HG03159 (cell line): ENCODE data around the gene ASB11.
A peak's percentile ranks its signal among the peaks of the same experiment; 100 is the strongest.

Source experiments
- ATAC-seq: cut with Tn5 transposase; IDR thresholded peaks from one replicate; pipeline ENCODE4 v1.9.1; 2021; ENCODE audit warnings: mild to moderate bottlenecking, moderate library complexity; ENCODE audit not compliant: unreplicated experiment

ASB11 gene, protein sequence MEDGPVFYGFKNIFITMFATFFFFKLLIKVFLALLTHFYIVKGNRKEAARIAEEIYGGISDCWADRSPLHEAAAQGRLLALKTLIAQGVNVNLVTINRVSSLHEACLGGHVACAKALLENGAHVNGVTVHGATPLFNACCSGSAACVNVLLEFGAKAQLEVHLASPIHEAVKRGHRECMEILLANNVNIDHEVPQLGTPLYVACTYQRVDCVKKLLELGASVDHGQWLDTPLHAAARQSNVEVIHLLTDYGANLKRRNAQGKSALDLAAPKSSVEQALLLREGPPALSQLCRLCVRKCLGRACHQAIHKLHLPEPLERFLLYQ

GRCh38 chrX:15315509-15315908 lies at the start of gene ASB11:
ASB11 (minus strand) TSS chrX:15315640; CDS start chrX:15315605, 35 bp downstream.
- no peak for ATAC-seq

DNA sequence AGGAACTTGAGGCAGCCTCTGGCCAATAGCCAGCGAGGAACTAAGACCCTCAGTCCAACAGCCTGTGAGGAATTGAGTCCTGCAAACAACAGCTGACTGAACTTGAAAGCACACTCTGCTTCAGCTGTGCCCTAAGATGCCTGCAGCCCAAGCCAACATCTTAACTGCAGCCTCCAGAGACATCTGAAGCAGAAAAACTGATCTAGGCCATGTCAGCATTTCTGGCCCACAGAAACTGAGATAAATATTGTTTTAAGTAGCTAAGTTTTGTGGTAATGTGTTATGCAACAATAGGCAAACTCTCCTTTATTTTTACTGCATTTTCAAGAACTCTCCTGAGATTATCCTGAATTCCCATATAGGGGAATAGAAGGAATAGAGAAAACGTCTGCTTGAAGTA lies 44.3 kb upstream of the ASB11 start:
- no peak for ATAC-seq

DNA sequence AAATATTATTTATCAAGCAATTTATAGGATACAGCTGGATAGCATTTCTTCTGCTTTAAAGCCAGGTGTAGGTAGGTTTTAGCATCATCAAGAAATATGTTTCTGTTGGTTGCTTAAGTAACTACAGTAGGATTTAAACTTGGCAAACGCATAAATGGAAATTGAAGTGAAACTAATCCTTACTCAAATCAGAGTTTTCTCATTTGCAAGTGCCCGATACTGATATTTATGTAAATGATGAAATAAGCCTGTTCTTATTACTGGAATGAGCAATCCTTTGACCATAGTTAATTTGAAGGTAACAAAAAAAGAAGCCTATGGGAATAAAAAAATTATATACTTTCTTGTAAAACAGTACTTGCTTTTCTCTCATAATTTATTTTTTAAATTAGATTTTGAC lies 43.1 kb upstream of the ASB11 start:
- ATAC-seq, result no peak

GRCh38 chrX:15356444-15356843 lies 41.0 kb upstream of the ASB11 start:
- ATAC-seq, result no peak

- no peak for ATAC-seq
These were observed 35.0 kb upstream of the ASB11 start for GRCh38 chrX:15350329-15350996.

DNA sequence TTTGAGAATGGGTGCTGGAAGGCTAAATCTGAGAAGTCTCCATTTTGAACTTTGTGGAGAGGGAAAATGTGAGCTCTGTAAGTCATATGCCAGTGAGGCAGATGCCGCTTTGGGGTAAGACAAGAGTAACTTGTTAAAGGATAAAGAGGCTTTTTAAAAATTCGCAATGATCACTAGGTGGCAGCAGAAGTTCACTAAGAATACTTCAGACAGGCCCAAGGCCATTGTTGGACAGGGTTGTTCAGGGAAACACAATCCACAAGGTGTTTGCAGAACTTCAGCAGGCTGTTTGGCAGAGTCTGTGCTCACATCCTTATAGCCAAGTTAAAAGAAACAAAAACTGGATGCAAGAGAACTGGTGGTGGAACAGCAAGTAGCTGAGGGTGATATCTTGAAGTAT lies 33.6 kb upstream of the ASB11 start:
- ATAC-seq, result peak; percentile 73

DNA sequence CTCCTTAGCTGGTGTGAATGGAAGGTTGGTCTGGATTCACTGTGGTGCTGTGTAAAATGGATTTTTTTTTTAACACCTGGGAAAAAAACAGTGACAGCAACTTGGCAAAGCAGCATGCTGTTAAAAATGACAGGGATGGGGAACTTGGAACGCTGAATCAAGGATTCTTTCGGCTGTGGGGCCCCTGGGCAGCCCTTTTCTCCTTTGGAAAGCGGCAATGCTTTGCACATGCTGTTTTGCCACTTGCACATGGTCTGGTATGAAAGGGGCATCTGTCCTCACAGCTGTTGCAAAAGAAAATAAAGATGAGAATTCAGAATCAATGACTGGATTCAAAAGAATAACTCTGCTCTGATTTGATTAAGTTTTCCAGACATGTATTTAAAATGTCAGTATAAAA lies 30.5 kb upstream of the ASB11 start:
- no peak for ATAC-seq

DNA sequence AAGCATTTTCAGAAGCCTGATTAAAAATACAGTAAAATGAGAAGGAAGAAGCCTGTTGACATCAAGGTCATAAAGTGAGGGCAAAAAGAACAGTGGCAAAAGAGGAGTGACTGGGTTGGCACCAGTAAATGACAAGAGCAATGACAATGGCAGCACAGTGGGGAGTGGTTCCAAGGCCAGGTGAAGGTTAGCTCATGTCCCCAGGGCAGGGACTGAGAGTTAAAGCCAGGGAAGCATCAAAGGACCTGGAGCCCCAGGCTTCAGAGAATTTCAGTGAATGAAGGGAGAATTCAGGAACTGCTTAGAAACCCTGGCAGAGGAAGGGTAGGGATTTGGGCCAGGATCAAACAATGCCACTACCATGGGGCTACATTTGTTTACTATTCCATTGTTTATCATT lies 28.7 kb upstream of the ASB11 start:
- no peak for ATAC-seq

DNA sequence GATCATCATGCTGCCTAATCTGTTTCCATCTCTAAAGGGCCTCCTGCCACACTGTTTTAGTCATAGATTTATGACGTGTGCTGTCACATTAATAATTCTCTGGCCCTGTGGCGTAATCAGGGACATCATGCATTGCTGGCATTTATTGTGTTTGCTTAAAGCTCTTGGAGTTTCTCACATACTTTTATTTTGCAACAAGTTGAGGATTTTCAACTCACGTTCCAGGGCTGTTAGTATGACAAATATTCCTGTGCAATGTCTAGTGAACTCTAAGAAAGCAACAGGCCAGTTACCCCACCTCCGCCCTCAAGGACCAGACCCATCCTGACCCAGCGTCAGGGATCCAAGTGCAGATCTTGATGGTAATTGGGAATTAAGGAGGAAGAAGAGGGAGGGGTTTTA lies 27.6 kb upstream of the ASB11 start:
- ATAC-seq, result no peak

GRCh38 chrX:15340867-15341266 lies 25.4 kb upstream of the ASB11 start:
- ATAC-seq, result no peak

- ATAC-seq, result no peak
These were observed 20.6 kb upstream of the ASB11 start for GRCh38 chrX:15336023-15336413.

DNA sequence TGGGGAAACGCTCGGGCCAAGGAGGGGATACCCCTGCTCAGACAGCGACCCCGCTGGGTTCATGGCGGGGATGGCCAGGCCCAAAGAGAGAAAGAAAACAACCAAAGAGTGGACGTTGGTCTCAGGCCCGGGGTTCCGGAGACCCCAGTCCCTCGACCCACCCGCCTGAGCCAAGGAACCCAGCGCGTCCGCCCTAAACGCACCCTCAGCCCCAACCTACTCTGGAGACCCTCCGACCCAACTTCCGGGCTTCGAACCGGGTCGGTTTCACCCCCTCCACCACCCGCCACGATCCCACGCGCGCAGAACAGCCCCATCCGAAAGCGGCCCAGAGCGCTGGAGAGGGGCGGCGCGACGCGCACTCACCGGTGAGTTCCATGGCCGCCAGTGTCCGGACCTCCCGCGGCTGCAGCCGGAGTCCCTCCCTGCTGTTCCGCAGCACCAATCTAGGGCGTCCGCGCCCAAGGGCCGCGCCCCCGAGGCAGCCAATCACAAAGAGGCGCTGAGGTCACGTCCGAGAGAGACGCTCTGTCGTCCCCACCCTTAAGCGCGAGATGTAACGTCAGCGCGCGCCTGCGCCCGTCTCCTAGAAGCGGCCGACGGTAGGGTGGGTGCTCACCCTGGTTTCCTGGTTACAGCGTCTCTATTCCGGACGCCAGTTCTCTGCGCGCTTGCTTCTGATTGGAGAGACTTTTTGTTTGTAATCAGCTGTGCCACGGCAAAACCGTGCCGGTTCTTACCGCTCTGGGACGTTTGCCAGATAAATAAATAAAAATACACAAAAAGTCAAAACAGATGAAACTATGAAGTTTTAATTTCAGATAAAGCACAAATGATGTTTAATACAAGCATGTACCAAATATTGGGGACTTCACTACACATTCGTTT lies 19.9 kb upstream of the ASB11 start, which contains the start of gene PIGA:
PIGA (minus strand) TSS at position 389 of the 888 bp plus-strand sequence. CDS start 3,593 bp downstream, outside the sequence.
- ATAC-seq, result peak; percentile 97

GRCh38 chrX:15334561-15334960 lies 19.1 kb upstream of the ASB11 start:
- no peak for ATAC-seq

DNA sequence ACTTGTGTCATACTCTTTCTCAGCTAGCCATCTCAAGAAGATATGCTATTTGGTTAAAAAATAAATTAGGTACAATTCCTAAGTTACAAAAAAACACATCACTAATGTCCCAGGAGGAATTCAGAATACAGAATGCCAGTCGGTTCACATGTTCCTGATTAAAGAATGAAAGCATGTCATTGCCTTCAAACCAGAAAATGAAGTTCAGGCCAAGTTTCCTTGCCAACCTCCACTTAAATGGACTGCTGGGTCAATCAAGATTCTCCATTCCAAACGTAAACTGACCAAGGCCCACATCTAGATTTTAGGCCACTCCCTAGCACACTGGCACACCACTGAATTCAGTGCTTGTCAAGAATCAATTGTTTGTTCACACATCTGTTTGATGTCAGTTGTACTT lies 13.4 kb upstream of the ASB11 start:
- ATAC-seq, result no peak

DNA sequence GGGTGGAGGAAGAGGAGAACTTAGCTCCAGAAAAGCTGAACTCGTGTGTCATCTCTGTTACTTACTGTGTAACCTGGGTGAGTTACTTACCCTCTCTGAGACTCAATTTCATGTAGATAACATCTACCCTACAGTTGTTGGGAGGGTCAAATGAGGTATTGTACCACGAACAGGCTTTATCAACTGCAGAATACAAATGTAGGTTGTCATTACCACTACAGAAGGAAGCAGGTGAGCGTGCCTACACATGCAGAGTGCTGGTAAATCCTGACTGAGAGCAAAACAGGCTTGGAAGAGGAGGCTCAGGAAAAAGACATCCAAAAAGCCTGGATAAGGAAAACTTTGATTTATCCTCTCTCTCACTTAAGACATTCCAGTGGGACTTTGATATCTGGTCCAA lies 12.7 kb upstream of the ASB11 start:
- no peak for ATAC-seq

DNA sequence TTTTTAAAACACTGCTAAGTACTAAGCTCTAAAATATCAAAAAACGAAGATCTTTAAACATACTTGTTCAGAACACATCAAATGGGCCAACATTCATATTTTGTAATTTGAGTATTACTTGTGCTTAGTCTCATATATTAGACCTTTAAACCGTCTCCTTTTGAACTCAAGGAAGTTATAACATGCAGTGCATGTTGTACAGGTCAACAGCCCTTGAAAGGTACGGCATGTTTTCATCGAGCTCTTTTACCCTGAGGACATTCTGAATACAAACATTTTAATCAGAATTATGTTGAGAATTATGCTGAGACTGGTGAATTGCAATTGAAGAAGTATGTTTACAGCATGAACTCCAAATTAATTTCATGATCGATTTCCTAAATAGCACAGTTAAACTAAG lies 7.0 kb upstream of the ASB11 start:
- no peak for ATAC-seq

DNA sequence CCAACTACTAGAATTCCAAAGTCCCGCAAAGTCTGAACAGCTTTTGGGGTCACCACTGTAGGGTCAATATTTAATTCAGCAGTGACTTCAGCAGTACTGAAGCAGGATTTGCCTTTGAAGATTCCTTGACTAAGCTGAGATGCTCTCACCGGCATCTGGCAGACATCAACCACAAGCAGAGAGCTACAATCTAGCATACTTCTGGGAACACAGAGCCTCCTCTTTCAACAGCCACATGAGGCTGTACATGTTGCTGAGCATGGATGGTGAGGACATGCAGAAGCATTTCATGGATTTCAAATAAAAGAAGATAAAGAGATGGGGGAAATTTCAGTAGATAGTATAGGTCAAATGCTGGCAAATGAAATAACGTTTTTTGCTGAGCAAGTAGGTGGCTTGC lies 6.6 kb upstream of the ASB11 start:
- no peak for ATAC-seq

GRCh38 chrX:15321447-15321846 lies 6.0 kb upstream of the ASB11 start:
- no peak for ATAC-seq

GRCh38 chrX:15320297-15320696 lies 4.9 kb upstream of the ASB11 start:
- ATAC-seq, result no peak

- no peak for ATAC-seq
These were observed 3.6 kb upstream of the ASB11 start for GRCh38 chrX:15319075-15319474.

- ATAC-seq, result no peak
These were observed 968 bp downstream of the ASB11 start for GRCh38 chrX:15314472-15314871.

DNA sequence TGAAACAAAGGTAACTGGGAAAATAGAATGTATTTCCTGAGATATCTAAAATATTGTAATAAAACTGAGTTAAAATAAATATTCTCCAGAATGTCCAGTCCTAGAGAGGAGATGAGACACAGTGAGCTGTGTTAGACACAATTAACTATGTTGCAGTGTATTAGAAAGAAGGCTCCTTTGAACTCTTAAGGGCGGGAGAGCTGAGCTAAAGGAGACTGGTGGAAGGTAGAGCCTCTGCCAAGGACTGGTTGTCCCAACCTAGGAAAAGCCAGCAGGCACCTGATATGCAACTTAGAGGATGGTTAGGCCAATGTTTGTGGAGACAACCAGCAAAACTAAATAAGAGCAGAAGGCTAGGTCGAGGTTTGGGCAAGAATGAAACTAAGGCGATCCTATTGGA lies 4.3 kb downstream of the ASB11 start:
- ATAC-seq, result no peak
